GM12891 (cell line): ENCODE results near the gene ITGAD.

ENCODE experiments used
- PAX5 ChIP-seq: IDR thresholded peaks from 2 replicates; pipeline ENCODE4 v1.6.1; 2011; ENCODE audit warnings: low read length, moderate library complexity, mild to moderate bottlenecking; ENCODE audit not compliant: insufficient read depth, severe bottlenecking
- POLR2A ChIP-seq: IDR thresholded peaks from 2 replicates; pipeline ENCODE4 v1.6.1; 2011; ENCODE audit warnings: low read depth, low read length, control low read depth
- POLR2AphosphoS5 ChIP-seq: IDR thresholded peaks from 2 replicates; pipeline ENCODE4 v1.6.1; 2011; ENCODE audit warnings: low read depth, low read length, control low read depth
- SPI1 ChIP-seq: IDR thresholded peaks from 2 replicates; pipeline ENCODE4 v1.6.1; 2011; ENCODE audit warnings: low read depth, low read length, control low read depth
- TAF1 ChIP-seq: IDR thresholded peaks from 2 replicates; pipeline ENCODE4 v1.6.1; 2011; ENCODE audit warnings: low read depth, low read length, control low read depth

DNA sequence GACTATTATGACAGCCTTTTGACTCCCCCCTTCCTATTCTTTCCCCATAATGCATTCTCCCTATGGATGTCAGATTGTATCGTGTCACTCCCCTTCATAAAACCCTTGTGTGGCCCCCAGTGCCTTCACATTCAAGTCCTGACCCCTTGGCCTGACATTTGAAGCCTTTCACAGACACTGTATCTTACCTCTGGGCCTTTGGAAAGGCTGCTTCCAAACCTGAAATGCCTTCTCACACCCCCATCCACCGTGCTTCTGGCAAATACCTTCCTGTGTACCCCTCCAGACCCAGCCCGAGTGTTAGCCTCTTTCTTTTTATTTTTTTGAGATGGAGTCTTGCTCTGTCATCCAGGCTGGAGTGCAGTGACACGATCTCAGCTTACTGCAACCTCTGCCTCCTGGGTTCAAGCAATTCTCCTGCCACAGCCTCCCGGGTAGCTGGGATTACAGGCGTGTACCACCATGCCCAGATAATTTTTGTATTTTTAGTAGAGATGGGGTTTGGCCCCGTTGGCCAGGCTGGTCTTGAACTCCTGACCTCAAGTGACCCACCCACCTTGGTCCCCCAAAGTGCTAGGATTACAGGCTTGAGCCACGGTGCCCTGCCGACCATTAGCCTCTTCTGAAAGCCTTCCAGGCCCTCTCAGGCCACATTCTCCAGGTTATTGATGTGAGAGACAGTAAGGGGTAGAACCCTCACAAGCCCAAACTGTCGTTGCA is 68.2 kb downstream of the ITGAD start:
- TF ChIP-seq TAF1 = no peak
- TF ChIP-seq POLR2A = no peak
- no peak for TF ChIP-seq POLR2AphosphoS5
- no peak for TF ChIP-seq SPI1
- TF ChIP-seq PAX5 = no peak
